ENCODE results near the gene SUGP2.

GRCh38 chr19:19033426-19034203 lies at the start of gene SUGP2, which contains the start of gene ARMC6:
- TF ChIP-seq CTCF (conservative IDR thresholded peaks at IDR 0.05; ENCODE audit: low read depth, low read length), result no peak
- no peak for TF ChIP-seq EZH2phosphoT487 (IDR thresholded peaks at IDR 0.05; ENCODE audit: borderline replicate concordance, low read length)

Data from PC-3 (cell line).